SKM-1 treated with dmso at 0.1 percent for 144 hours (cell line): ENCODE results near the gene ARHGAP42.
"Not testable (repeated sequence)": the region's sequence is repeated elsewhere in the genome, so short reads cannot be mapped to it uniquely, and the experiment has no call there.

Experiments
- DNase-seq: peaks from one replicate; lab custom pipeline; 2025; ENCODE audit not compliant: unreplicated experiment; lab: John Stamatoyannopoulos, UW

Gene ARHGAP42

DNA sequence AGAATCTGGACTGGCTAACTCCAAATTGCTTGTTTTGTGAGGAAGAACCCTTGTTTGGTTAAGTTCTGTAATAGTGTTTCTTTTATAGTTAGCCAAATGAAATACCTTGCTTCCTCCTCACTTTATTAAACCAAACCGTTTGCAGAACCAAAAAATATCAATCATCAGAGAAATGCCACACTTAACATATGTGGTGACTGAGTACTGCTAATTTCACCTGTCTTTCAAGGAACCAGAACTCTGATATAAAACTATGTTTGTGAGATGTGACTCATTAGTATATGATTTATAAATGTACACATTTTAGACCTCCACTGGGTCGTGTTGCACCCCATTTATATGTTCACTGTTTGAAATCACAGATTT is 322.6 kb downstream of the ARHGAP42 start:
- no peak for DNase-seq

DNA sequence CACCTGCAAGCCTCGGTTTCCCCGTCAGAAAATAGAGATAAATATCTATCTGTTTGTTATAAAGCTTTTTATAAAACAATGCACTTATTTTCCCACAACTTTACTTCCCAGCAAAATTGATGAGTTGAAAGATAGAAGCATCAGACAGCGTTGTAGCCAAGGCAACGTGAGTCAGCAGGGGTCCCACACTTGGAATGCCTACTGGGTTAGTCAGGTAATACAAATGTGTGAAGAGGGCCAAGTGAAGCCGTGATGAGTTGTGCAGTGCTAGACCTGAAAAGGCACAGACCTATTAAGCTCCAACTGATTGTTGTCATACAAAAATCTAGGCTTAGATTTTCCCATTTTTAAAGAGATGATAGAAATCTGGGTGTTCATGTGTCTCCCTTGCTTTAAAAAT is 323.8 kb downstream of the ARHGAP42 start:
- no peak for DNase-seq

DNA sequence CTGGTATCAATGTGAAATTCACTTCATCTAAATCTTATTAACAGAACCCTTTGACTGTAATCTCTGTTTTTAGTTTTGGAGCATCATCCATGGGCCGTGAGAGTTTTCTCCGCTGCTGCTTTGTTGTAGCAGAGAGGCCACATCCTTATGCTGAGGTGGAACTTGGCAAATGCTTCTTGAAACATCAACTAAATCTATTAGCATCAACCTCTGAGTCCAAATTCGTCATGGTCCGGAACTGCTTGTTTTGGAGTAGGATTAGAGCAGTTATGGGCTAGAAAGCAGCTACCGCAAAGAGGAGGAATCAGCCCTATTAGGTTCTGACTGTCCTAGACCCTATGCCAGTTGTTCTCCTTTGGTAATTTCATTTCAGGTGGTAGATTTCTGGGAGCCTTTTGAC is 324.8 kb downstream of the ARHGAP42 start:
- DNase-seq, result no peak

DNA sequence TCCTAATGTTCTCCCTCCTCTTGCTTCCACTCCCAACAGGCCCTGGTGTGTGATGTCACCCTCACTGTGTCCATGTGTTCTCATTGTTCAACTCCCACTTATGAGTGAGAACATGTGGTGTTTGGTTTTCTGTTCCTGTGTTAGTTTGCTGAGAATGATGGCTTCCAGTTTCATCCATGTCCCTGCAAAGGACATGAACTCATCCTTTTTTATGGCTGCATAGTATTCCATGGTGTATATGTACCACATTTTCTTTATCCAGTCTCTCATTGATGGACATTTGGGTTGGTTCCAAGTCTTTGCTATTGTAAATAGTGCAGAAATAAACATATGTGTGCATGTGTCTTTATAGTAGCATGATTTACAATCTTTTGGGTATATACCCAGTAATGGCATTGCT is 326.6 kb downstream of the ARHGAP42 start:
- not testable (repeated sequence) for DNase-seq

DNA sequence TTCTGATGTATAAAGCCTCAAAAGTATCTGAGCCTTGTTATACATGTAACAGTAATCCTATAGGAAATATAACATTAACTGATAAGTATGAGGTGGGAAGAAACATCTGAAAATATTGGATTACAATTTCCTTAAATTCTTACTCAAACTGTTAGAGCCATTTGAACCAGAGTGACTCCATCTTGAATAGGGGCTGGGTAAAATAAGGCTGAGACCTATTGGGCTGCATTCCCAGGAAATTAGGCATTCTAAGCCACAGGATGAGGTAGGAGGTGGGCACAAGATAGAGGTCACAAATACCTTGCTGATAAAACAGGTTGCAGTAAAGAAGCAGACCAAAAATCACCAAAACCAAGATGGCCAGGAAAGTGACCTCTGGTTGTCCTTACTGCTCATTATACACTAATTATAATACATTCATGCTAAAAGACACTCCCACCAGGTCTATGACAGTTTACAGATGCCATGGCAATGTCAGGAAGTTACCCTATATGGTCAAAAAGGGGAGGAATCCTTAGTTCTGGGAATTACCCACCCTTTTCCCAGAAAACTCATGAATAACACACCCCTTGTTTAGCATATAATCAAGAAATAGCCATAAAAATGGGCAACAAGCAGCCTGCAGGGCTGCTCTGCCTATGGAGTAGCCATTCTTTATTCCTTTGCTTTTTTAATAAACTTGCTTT is 327.7 kb downstream of the ARHGAP42 start:
- DNase-seq, result no peak

DNA sequence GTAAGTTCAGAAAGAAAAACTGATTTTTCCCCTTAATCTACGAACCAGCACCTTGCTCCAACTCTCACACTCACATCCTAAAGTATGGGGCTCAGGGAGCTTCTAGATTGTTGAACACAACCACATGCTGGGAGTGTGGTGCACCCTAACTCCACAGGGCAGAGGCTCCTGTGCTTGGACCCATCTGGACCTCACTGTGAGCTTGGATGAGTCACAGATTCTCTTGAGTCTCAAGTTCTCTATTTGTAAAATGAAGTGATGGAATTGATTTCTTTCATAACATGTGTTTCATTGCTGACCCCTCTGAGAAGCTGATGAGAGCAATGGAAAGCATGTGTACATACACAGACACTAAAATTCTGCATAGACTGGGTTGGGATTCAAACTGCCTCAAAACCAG is 332.8 kb downstream of the ARHGAP42 start:
- DNase-seq, result no peak

DNA sequence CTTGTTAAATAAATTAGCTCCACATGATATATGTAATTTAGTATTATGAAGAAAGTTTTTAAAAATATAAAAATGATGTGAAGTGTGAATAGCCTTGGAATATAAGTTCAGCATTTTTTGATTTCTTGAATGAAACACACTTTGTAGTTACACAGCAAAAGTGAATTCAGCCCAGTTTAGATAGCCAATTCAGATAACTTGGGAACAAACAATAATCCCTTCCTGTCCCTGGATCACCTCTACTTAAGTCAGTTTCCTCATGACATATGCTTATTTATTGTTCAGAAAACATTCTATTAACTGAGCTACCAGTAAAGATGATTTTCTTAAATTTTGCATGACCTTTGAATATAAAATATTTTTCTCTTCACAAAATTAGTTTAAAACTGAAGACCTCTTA is 335.2 kb downstream of the ARHGAP42 start:
- no peak for DNase-seq

DNA sequence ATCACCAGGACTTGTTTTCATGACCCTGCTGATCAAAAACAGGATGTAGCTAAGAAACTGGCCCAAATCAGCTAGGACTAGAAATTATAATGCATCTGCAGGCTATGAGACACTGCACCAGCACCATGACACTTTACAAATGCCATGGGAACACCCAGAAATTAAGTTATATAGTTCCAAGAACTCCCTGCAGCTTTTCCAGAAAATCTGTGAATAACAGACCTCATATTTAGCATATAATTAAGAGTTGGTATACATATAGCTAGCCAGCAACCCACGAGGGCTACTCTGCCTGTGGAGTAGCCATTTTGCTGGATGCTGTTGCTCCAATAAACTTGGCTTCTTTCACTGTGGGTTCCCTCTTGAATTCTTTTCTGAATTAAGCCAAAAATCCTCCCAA is 341.6 kb downstream of the ARHGAP42 start:
- DNase-seq, result no peak

DNA sequence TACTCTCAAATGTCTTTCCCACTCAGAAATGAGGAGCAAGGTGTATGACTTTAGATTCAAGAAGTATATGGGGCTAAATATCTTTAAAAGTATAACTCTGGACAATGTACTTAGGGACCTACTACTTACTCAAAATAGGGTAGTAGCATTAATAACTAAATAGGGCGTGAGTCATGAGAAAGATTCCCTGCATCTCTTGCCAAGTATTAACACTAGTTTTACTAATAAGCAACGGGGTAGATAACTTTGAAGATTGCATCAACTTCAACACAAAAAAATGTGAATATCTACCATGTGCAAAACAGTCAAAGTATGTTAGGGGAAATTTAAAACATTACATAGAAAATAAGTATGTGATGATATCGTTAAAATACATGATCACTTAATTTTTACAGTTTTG is 342.9 kb downstream of the ARHGAP42 start:
- no peak for DNase-seq

DNA sequence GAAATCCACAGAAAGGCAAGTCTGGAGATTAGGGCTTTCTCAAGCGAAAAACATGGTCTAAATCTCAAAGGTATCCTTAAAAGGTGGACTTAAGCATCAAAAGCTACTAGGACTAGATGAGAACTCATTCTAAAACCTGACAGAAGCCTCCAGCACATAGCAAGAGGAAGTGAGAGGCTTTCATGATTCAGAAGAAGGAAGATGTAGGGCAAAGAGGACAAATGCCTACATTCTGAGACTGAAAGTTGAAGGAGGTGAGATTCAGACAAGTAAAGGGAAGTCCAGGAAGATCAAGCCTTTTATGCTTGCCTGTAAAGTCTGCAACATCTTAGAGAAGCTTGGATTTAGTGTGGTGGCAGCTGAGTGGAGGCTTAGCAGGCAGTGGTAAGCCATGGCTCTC is 343.6 kb downstream of the ARHGAP42 start:
- peak; percentile 17 for DNase-seq

DNA sequence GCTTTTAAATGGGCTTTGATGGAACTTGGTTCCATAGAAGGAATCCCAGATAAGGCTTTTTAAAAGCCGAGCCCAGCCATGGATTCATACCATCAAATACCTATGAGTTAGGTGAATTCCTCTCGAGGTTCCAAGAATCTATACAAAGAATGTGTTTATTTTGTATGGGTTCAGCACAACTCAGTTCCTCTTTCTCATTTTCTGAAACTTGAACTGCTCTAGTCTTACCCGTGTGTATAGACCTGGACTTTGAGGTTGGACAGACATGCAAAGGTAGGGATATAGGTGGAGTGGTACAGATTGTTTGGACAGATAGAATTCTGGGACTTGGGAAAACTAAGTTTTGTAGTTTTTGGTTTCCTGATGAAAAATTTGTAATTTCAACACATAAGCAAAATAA is 344.6 kb downstream of the ARHGAP42 start:
- DNase-seq, result no peak

DNA sequence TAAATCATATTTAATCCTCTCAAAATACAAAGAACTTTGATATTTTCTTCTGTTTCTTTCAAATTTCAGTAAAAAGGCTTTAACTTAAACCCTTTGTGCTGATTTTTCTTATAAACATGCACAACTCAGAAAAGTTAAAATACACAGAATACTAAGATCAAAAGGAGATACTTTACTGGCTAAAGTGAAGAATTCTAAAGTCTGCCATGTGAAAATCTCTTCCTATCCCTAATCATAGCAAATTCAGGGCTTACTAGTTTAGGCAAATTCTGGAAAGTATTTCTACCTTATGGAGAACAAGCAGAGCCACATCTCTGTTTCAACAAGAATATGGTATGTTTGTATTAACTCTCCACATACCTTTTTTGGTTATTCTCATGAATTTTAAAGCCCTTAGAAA is 345.9 kb downstream of the ARHGAP42 start:
- DNase-seq, result no peak

DNA sequence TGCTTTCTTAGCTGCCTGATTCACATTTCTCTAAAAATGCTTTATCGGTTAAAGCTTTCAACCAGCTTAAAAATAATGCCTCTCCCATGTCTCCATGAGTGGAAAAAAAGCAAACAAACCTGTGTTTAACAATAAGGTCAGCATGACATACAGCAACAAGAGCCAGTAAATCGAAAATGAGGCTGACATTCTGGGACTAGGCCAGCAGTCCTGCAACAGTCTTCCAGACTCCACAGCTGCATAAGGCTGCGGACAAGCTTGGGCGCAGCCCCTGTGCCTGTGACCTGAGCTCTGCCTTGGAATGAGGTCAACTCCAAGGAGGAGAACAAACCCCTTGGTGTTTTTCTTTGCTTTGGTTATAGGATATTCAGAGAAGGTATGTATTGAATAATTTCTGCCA is 347.0 kb downstream of the ARHGAP42 start:
- DNase-seq, result no peak

DNA sequence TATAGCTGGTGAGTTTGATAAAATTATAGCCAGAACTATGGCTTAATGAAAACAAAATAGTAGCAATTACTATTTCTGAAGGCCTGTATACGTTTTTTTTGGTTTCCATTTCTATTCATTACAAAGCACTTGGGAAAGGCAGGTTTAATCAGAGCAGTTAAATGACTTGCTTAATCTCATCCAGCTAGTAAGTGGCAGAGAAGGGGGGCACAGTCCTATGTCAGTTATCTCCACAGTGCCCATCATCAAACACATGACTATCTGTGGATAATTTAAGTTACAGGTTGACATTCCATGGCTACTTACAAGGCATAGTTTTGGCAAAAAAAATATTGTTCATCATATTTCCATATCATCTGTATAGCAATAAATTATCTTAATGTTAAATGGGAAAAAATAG is 348.8 kb downstream of the ARHGAP42 start:
- DNase-seq, result no peak
